SIG-M5 treated with dmso at 0.1 percent for 504 hours (cell line): Measurements from ENCODE around the gene OXGR1.

Source experiments
- DNase-seq: peaks from one replicate; lab custom pipeline; 2025; ENCODE audit not compliant: unreplicated experiment; lab: John Stamatoyannopoulos, UW

Gene OXGR1

DNA sequence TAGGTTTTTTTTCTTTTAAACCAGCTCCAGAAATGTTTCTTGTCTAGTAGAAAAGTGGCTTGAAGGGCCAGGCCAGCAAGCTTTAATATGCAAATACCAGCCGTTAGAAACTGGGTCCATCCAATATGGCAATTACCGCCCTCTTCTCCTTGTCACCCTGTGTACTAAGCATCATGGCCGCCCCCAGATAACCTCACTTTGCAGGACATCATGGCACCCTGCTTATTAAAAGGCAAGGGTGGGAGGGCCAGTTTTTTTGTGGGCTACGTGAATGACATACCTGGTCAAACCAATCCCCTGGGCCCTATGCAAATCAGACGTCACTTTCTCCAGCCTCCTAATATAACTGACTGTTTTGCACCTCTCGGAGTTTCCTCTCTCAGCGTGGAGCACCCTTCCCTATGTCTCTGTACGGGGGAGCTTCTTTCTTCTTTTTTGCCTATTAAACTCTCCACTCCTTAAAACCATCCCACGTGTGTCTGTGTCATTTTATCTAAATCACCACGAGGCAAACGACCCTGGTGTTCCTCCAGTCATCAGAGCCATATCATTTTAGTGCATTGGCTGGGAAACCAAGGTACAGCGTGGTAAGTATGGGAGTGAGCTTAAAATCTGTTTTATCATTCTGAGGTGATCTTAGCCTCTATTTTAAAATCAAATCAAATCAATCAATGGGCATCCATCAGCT, 27.7 kb downstream of the OXGR1 start:
- no peak for DNase-seq

DNA sequence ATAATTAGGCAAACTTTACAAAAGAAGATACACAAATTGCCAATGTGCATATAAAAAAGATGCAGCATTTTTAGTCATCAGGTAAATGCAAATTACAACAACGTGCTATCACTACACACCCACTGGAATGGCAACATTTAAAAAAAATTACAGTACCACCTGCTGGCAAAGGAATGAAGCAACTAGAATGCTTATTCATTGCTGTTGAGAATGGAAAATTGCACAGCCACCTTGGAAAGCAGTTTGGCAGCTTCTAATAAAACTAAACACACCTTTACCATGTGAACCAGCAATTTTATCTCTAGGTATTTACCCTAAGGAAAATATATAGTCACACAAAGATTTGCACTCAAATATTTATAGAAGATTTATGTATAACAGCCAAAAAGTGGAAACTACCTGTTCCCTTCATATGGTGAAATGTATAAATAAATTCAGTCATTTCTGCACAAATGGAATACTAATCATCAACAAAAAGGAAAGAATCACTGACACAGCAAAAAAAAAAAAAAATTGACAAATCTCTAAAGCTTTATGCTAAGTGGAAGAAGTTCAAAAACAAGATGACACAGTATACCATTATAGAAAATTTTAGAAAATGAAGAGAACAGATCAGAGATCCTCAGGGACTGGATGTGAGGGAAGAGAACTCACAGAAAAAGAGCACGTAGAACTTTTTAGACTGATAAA, 30.3 kb downstream of the OXGR1 start:
- DNase-seq, result peak; percentile 39

DNA sequence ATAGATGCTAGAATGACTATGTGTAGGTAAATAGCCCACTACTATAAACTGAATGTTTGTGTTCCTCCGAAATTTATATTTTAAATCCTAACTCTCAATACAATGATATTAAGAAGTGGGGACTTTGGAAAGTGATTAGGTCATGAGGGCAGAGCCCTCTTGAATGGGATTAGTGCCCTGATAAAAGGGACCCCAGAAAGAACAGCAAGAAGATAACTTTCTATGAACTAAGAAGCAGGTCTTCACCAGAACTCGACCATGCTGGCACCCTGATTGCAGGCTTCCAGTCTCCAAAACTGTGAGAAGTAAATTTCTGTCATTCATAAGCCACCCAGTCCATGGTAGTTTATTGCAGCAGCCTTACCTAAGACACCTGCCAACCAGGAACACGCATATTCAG, 33.9 kb downstream of the OXGR1 start:
- no peak for DNase-seq

DNA sequence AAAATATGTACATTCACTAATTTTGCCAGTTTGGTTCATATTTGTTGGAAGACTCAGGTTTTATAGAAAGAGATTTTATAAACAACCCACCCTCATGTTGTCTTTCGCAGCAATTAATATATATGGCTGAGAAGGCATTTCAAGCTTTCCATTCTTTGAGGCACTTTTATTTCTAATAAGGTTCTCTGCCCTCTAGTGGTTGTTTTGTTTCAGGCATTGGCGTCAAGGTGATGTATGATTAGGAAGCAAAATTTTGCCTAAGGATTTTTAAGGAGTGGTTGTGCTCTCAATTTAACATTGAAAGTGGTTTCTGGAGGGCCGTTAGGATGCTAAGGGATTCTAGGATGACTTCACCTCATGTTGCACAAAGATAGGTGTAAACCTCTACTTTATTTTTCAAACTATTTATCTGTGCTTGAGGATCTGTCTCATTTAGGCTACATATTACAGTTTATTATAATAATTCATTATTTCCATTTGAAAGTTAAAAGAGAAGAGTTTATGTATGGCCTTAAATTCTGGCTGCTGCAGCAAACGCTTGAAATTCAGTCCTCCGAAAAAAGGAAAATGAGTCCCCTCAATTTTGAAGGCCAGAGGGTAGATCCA, 35.9 kb downstream of the OXGR1 start:
- DNase-seq, result peak; percentile 55

DNA sequence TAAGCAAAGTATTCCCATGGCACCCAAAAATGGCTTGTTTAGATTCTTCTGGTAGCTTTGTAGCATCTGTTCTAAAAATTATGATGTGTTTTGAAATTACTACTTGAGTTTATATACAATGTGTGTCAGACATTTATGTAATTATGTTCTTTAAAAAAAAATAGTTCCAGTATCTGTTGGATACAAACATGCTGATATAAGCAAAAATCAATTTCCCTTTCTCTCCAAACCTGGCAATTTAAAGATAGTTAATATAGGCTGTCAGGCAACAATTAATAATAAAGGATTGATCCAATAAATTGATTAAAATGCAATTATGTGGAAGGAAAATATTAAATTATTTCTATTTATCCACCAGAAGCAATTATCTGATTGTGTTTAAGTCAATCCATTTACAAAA, 41.7 kb downstream of the OXGR1 start:
- DNase-seq, result no peak

DNA sequence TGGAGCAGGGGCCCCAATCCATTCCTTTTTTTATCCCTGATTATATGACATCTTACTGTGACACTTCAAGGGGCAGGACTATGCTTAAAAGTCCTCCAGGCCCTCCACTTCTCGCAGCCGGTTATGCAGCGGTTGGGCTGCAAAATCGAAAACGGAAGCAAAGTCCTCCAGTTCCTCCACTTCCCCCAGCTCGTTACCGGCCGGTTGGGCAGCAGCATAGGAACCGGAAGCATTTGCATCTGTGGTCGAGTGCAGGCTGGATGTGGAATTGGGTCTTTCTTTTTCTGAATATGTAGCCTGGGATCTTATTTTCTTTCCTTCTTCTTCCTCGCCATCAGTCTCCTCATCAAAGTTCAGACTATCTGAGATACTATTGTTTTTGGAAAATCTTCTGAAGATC, 46.1 kb downstream of the OXGR1 start:
- no peak for DNase-seq

DNA sequence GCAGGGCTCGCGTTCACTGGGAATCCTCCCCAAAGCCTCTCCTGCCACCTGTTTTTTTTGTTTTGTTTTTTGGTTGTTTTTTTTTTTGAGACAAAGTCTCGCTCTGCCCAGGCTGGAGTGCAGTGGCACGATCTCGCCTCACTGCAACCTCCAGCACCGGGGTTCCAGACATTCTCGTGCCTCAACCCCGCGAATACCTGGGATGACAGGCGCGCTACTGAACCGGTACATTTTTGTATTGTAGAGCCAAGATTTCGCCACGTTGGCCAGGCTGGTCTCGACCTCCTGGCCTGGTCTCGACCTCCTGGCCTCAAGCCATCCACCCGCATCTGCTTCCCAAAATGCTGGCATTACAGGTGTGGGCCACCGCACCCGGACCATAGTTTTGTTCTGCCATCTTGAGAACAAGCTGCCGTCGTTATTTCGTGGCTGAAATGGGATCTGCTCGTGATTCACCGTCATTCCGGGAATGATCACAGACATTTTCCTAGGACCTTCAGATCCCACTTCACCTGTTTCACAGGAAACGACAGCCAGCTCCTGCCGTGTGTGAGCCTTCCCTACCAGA, 46.8 kb downstream of the OXGR1 start:
- DNase-seq, result no peak

DNA sequence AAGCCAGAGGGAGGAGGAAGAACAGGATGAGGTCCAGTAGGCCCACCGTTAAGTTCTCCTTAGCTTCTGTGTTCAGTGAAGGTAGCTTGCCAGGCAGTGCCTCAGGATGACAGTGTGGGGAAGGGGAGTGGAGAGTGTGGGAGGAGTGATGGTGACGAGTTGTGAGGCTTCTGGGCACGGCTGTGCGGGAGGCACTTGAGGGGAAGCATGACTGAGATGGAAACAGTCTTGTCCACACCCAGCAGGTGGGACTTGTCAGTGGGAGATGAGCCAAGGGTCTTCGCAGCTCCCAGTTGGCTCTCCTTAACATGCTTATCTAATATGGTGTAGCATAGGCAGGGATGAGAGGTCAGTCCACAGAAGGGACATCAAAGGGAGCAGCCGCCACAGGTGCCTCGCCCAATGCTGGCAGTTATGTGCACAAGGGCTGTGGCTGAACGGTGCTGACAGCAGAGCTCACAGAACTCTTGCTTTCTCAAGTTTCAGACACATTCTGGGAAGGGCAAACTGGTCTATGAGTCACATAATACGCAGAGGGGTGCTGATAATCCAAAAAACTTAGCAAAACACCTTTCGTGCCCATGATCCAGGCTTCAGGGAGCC, 47.5 kb downstream of the OXGR1 start:
- no peak for DNase-seq

DNA sequence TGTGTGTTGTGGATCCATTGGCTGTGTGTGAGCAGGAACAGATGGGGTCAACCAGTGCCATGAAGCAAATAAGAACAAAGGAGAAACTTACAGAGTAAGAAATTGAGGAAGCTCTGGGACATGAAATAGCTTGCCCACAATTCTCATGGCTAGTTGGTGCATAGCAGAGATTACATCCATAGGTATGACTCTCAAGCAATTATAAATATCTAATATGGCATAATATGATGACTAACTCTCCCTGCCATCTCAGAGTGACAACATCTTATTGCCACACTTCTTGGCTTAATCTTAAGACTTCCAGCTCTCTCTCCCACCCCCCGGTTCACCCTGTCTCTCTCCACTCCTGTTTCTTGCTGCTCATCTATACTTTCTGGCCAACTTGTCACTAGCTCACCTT, 53.3 kb downstream of the OXGR1 start:
- DNase-seq, result no peak

DNA sequence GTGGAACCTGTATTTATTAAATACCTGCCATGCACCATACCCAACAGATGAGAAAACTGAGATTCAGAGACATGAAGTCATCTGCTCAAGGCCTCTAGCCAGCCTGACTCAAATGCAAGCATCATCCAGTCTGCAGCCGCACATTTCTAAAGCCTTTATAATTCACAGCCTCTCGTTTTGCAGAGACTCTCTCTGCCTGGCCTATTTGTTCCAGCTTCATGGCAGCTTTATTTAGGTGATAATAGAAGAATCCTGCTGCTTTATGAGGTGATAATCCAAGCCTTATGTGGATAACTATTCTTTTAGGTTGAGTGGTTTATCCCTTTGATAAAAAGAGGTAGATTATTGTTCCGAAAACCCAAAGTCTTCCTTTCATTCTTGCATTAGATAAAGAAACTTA, 58.4 kb downstream of the OXGR1 start:
- DNase-seq, result no peak
